Liver (tissue), 9 donors: Measurements from ENCODE around the gene NDST1. TPM values are rescaled to one million over a fixed set of nuclear protein-coding genes. Genes with fewer than 3 reads are reported as not detected.

Experiments used
- DNase-seq: peaks from one replicate; pipeline ENCODE4 v3.0.0-alpha.2; 2017; ENCODE audit warnings: low spot score
- H3K27ac ChIP-seq, 2 donors: one replicate each; pipeline ENCODE4 v1.7.0; 2013; ENCODE audit warnings: inconsistent platforms in 2 of 2, low read length in 2 of 2, control low read depth in 1 of 2, low read depth in 1 of 2, mild to moderate bottlenecking in 1 of 2
- H3K27me3 ChIP-seq, 4 donors: one replicate each; pipeline versions ENCODE4 v1.6.1 to v1.7.0; 2013; ENCODE audit warnings: low read length in 3 of 4, inconsistent platforms in 1 of 4, mild to moderate bottlenecking in 1 of 4, moderate library complexity in 1 of 4; ENCODE audit not compliant: control insufficient read depth in 4 of 4, insufficient read depth in 4 of 4
- H3K36me3 ChIP-seq, 4 donors: one replicate each; pipeline versions ENCODE4 v1.6.1 to v1.7.0; 2013; ENCODE audit warnings: low read length in 3 of 4, mild to moderate bottlenecking in 3 of 4, low read depth in 1 of 4, moderate library complexity in 1 of 4; ENCODE audit not compliant: control insufficient read depth in 4 of 4, insufficient read depth in 3 of 4
- H3K4me1 ChIP-seq, 4 donors: one replicate each; pipeline versions ENCODE4 v1.6.1 to v1.7.0; 2013; ENCODE audit warnings: low read length in 3 of 4, mild to moderate bottlenecking in 3 of 4, moderate library complexity in 1 of 4; ENCODE audit not compliant: control insufficient read depth in 4 of 4, insufficient read depth in 4 of 4
- H3K4me3 ChIP-seq, 3 donors: one replicate each; pipeline versions ENCODE4 v1.6.1 to v1.7.0; 2013; ENCODE audit warnings: low read length in 3 of 3, control low read depth in 1 of 3, low read depth in 1 of 3, mild to moderate bottlenecking in 1 of 3
- H3K9ac ChIP-seq, 2 donors: one replicate each; pipeline ENCODE4 v1.7.0; 2013; ENCODE audit warnings: low read length in 2 of 2, mild to moderate bottlenecking in 2 of 2, moderate library complexity in 2 of 2, control low read depth in 1 of 2, low read depth in 1 of 2
- H3K9me3 ChIP-seq, 4 donors: one replicate each; pipeline versions ENCODE4 v1.6.1 to v1.7.0; 2013; ENCODE audit warnings: low read length in 3 of 4; ENCODE audit not compliant: control insufficient read depth in 4 of 4
- ATF3 ChIP-seq: IDR thresholded peaks from 2 replicates; pipeline ENCODE4 v1.6.1; 2016; ENCODE audit warnings: antibody characterized with exemption
- CTCF ChIP-seq: fragments of 150-350 bp; IDR thresholded peaks from 2 replicates; pipeline ENCODE4 v1.5.1; 2017; ENCODE audit warnings: improper control_type of control experiment, low read depth, low read length; ENCODE audit not compliant: missing input control
- EGR1 ChIP-seq, 2 donors: IDR thresholded peaks; 2 replicates each; pipeline ENCODE4 v1.6.1; 2016 to 2018; ENCODE audit warnings: antibody characterized with exemption in 2 of 2, low read depth in 2 of 2
- FOXA1 ChIP-seq: IDR thresholded peaks from 2 replicates; pipeline ENCODE4 v1.6.1; 2016; ENCODE audit warnings: antibody characterized with exemption
- FOXA2 ChIP-seq: IDR thresholded peaks from 2 replicates; pipeline ENCODE4 v1.6.1; 2016; ENCODE audit warnings: antibody characterized with exemption
- GABPA ChIP-seq, 2 donors: IDR thresholded peaks in 1 of 2; conservative IDR thresholded peaks in 1 of 2; 2 replicates each; pipeline ENCODE4 v1.6.1; 2016; ENCODE audit warnings: antibody characterized with exemption in 2 of 2, mild to moderate bottlenecking in 1 of 2, moderate library complexity in 1 of 2
- HNF4A ChIP-seq, 2 donors: conservative IDR thresholded peaks; 2 replicates each; pipeline ENCODE4 v1.6.1; 2016; ENCODE audit warnings: antibody characterized with exemption in 2 of 2, mild to moderate bottlenecking in 2 of 2
- HNF4G ChIP-seq: IDR thresholded peaks from 2 replicates; pipeline ENCODE4 v1.6.1; 2016; ENCODE audit warnings: antibody characterized with exemption
- JUND ChIP-seq, 2 donors: IDR thresholded peaks; 2 replicates each; pipeline ENCODE4 v1.6.1; 2016; ENCODE audit warnings: antibody characterized with exemption in 2 of 2
- MAX ChIP-seq: IDR thresholded peaks from 2 replicates; pipeline ENCODE4 v1.6.1; 2016; ENCODE audit warnings: antibody characterized with exemption
- NR2F2 ChIP-seq: IDR thresholded peaks from 2 replicates; pipeline ENCODE4 v1.6.1; 2016; ENCODE audit warnings: antibody characterized with exemption
- RAD21 ChIP-seq, 2 donors: IDR thresholded peaks; 2 replicates each; pipeline ENCODE4 v1.6.1; 2016; ENCODE audit warnings: antibody characterized with exemption in 2 of 2, mild to moderate bottlenecking in 2 of 2
- RXRA ChIP-seq, 2 donors: IDR thresholded peaks; 2 replicates each; pipeline ENCODE4 v1.6.1; 2017 to 2018; ENCODE audit warnings: antibody characterized with exemption in 2 of 2, mild to moderate bottlenecking in 1 of 2
- SP1 ChIP-seq: IDR thresholded peaks from 2 replicates; pipeline ENCODE4 v1.6.1; 2018; ENCODE audit warnings: antibody characterized with exemption, mild to moderate bottlenecking
- TAF1 ChIP-seq: conservative IDR thresholded peaks from 2 replicates; pipeline ENCODE4 v1.6.1; 2016; ENCODE audit warnings: antibody characterized with exemption, mild to moderate bottlenecking
- YY1 ChIP-seq: IDR thresholded peaks from 2 replicates; pipeline ENCODE4 v1.6.1; 2016; ENCODE audit warnings: antibody characterized with exemption, mild to moderate bottlenecking
- ZBTB33 ChIP-seq: IDR thresholded peaks from 2 replicates; pipeline ENCODE4 v1.6.1; 2016; ENCODE audit warnings: antibody characterized with exemption
- whole genome bisulfite sequencing: extraction: QIAGEN DNeasy Blood & Tissue Kit; methylation state at CpG from one replicate; pipeline ENCODE4 v1.1.7; 2013; 5-methylcytosine and 5-hydroxymethylcytosine counted together
- polyA plus RNA-seq, 2 donors: library from polyadenylated mRNA; stranded (reverse) in 1 of 2; unstranded in 1 of 2; fragments of 200-250 nt in 1 of 2; fragments of >200 nt in 1 of 2; fragmentation: Nextera tagmentation in 1 of 2; extraction: Ambion mirVana in 1 of 2; gene quantifications; one replicate each; pipeline versions ENCODE4 v1.2.1 to v1.2.3, GENCODE V29; 2013 to 2015
- total RNA-seq, 2 donors: library from RNA; depleted of rRNA; stranded (reverse); fragments of >200 nt; gene quantifications; one replicate each; pipeline ENCODE4 v1.2.3, GENCODE V29; 2014
- TF ChIP-seq, protein P1 (sequence below): IDR thresholded peaks from 2 replicates; pipeline ENCODE4 v1.6.1; 2016; ENCODE audit warnings: antibody characterized with exemption, mild to moderate bottlenecking
- donor health status: healthy.
- donor health status: healthy.
- donor health status: healthy.
- donor health status: healthy.
- donor health status: healthy.

The NDST1 gene
- total and polyA plus RNA-seq, 4 donors = 10.3 to 103 (median 39.0) TPM

GRCh38 chr5:150544611-150545219, 36.8 kb downstream of the NDST1 start:
- peaks cover 12 to 45% (median 35%) of the 10 kb centered on the region in 4 donors for H3K36me3 ChIP-seq
- peak overlapping the region in 1 of 2 donors; percentile 31 for H3K9ac ChIP-seq
- no peaks in the 10 kb centered on the region for H3K27me3 ChIP-seq
- no peak overlapping the region for H3K4me3 ChIP-seq
- no peaks in the 10 kb centered on the region for H3K9me3 ChIP-seq
- DNase-seq = peak; percentile 78
- 41% methylated on average over 8 of the region's 8 CpGs for WGBS
- peaks cover 17 to 71% (median 48%) of the 10 kb centered on the region in 4 donors for H3K4me1 ChIP-seq
- peak overlapping the region; percentile 86 to 89 for H3K27ac ChIP-seq
- TF ChIP-seq RXRA (IDR thresholded peaks at IDR 0.05) = peak; percentile 16 to 24
- peak; percentile 78 for TF ChIP-seq CTCF
- TF ChIP-seq HNF4A (conservative IDR thresholded peaks at IDR 0.05) = peak; percentile 10 to 55
- TF ChIP-seq NR2F2 = no peak
- peak; percentile 87 to 88 for TF ChIP-seq RAD21 (IDR thresholded peaks at IDR 0.05)
- TF ChIP-seq SP1 = no peak

DNA sequence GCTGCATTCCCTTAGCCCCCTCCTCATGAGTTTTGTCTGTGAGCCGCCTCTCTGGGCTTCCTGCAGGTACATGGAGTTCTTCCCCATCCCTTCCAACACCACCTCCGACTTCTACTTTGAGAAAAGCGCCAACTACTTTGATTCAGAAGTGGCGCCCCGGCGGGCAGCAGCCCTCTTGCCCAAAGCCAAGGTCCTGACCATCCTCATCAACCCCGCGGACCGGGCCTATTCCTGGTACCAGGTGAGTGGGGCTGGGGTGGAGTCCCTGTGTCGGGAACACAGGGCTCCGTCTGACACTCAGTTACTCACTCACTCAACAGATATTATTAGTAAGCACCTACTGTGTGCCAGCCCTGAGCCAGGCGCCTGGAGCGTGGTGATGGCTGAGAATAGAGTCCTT, 37.3 kb downstream of the NDST1 start:
- DNase-seq = no peak
- Histone ChIP-seq H3K27me3 (no peaks in the 10 kb centered on the region), H3K27ac (peak overlapping the region; percentile 86 to 89), H3K9me3 (no peaks in the 10 kb centered on the region), H3K4me1 (peaks cover 13 to 65% (median 43%) of the 10 kb centered on the region in 4 donors), H3K36me3 (peaks cover 11 to 43% (median 36%) of the 10 kb centered on the region in 4 donors), H3K9ac (no peak overlapping the region), H3K4me3 (no peak overlapping the region)
- 92% methylated on average over 13 of the region's 13 CpGs for WGBS
- TF ChIP-seq SP1 (no peak), RAD21 (IDR thresholded peaks at IDR 0.05) (no peak), YY1 (no peak), NR2F2 (no peak), EGR1 (IDR thresholded peaks at IDR 0.05; ENCODE audit: low read depth in 2 of 2) (no peak), FOXA1 (no peak), HNF4A (conservative IDR thresholded peaks at IDR 0.05) (no peak), JUND (IDR thresholded peaks at IDR 0.05) (no peak), GABPA (IDR thresholded peaks at IDR 0.05 in 1 of 2, conservative IDR thresholded peaks at IDR 0.05 in 1 of 2) (no peak), ATF3 (no peak), ZBTB33 (no peak), FOXA2 (no peak), TAF1 (no peak), CTCF (no peak), RXRA (IDR thresholded peaks at IDR 0.05) (no peak), MAX (no peak), HNF4G (no peak)
- TF ChIP-seq, protein P1, sequence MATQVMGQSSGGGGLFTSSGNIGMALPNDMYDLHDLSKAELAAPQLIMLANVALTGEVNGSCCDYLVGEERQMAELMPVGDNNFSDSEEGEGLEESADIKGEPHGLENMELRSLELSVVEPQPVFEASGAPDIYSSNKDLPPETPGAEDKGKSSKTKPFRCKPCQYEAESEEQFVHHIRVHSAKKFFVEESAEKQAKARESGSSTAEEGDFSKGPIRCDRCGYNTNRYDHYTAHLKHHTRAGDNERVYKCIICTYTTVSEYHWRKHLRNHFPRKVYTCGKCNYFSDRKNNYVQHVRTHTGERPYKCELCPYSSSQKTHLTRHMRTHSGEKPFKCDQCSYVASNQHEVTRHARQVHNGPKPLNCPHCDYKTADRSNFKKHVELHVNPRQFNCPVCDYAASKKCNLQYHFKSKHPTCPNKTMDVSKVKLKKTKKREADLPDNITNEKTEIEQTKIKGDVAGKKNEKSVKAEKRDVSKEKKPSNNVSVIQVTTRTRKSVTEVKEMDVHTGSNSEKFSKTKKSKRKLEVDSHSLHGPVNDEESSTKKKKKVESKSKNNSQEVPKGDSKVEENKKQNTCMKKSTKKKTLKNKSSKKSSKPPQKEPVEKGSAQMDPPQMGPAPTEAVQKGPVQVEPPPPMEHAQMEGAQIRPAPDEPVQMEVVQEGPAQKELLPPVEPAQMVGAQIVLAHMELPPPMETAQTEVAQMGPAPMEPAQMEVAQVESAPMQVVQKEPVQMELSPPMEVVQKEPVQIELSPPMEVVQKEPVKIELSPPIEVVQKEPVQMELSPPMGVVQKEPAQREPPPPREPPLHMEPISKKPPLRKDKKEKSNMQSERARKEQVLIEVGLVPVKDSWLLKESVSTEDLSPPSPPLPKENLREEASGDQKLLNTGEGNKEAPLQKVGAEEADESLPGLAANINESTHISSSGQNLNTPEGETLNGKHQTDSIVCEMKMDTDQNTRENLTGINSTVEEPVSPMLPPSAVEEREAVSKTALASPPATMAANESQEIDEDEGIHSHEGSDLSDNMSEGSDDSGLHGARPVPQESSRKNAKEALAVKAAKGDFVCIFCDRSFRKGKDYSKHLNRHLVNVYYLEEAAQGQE = no peak
